Activated naive CD8-positive, alpha-beta T cell treated with anti-CD3 and anti-CD28 coated beads, Interleukin-2, amount 10 ng/mL, durations not matched to agents 7 days and 5 days (primary cell): ENCODE data around the gene TMEM209. TPM values are rescaled to one million over a fixed set of nuclear protein-coding genes. Genes with fewer than 3 reads are reported as not detected.
A peak's percentile ranks its signal among the peaks of the same experiment; 100 is the strongest.
"Not testable (repeated sequence)": the region's sequence is repeated elsewhere in the genome, so short reads cannot be mapped to it uniquely, and the experiment has no call there.

Experiments used
- ATAC-seq: fragments of 150-1000 bp; cut with Tn5 transposase; one replicate; pipeline ENCODE4 v1.10.0; 2021; ENCODE audit warnings: low read depth, moderate library complexity
- POLR2A ChIA-PET: fragments of 350-600 bp; sonication (Branson Sonifier 250); formaldehyde crosslinking; loops from one replicate; lab custom pipeline; 2021; ENCODE audit warnings: antibody characterized with exemption; lab: Charles Lee
- DNase-seq: peaks from one replicate; pipeline ENCODE4 v3.0.0; 2021
- H3K27ac Mint-ChIP-seq: one replicate; pipeline ENCODE4 v1.8.0; 2022; ENCODE audit warnings: mild to moderate bottlenecking, mixed read lengths
- H3K27me3 Mint-ChIP-seq: one replicate; pipeline ENCODE4 v1.8.0; 2022; ENCODE audit warnings: mild to moderate bottlenecking, moderate library complexity, mixed read lengths
- H3K36me3 Mint-ChIP-seq: one replicate; pipeline ENCODE4 v1.8.0; 2021; ENCODE audit warnings: mild to moderate bottlenecking, mixed read lengths
- H3K4me1 Mint-ChIP-seq: one replicate; pipeline ENCODE4 v1.8.0; 2021; ENCODE audit warnings: mixed read lengths
- H3K4me3 Mint-ChIP-seq: one replicate; pipeline ENCODE4 v1.8.0; 2022; ENCODE audit warnings: mild to moderate bottlenecking, moderate library complexity, mixed read lengths
- H3K9me3 Mint-ChIP-seq: one replicate; pipeline ENCODE4 v1.8.0; 2021; ENCODE audit warnings: mixed read lengths
- total RNA-seq, 2 experiments: library from RNA; stranded (reverse); gene quantifications; one replicate each; pipeline ENCODE4 v1.2.3, GENCODE V29; 2021

TMEM209 gene
- total RNA-seq, 2 experiments from 2014 or later, result 39.5 to 43.9 TPM

- Mint-ChIP-seq H3K4me3 (no peak overlapping the region), H3K36me3 (peaks cover 2% of the 10 kb centered on the region), H3K27ac (no peak overlapping the region), H3K9me3 (no peaks in the 10 kb centered on the region), H3K4me1 (no peaks in the 10 kb centered on the region), H3K27me3 (peaks cover 15% of the 10 kb centered on the region)
- POLR2A ChIA-PET, result no interaction called here
- DNase-seq, result peak; percentile 49
- no peak for ATAC-seq
These were observed 53.4 kb downstream of the TMEM209 start for GRCh38 chr7:130151591-130152492.

- peaks cover 2% of the 10 kb centered on the region for H3K36me3 Mint-ChIP-seq
- H3K4me1 Mint-ChIP-seq, result no peaks in the 10 kb centered on the region
- POLR2A ChIA-PET, result no interaction called here
- peaks cover 20% of the 10 kb centered on the region for H3K27me3 Mint-ChIP-seq
- no peak overlapping the region for H3K27ac Mint-ChIP-seq
- H3K9me3 Mint-ChIP-seq, result no peaks in the 10 kb centered on the region
- no peak for DNase-seq
- no peak overlapping the region for H3K4me3 Mint-ChIP-seq
- no peak for ATAC-seq
These were observed 54.6 kb downstream of the TMEM209 start for GRCh38 chr7:130150587-130150986.

- Mint-ChIP-seq H3K27ac (no peak overlapping the region), H3K36me3 (no peaks in the 10 kb centered on the region), H3K4me3 (no peak overlapping the region), H3K9me3 (no peaks in the 10 kb centered on the region), H3K4me1 (no peaks in the 10 kb centered on the region), H3K27me3 (peaks cover 19% of the 10 kb centered on the region)
- POLR2A ChIA-PET, result no interaction called here
- DNase-seq, result no peak
- ATAC-seq, result no peak
These were observed 55.7 kb downstream of the TMEM209 start for GRCh38 chr7:130149281-130150139.

DNA sequence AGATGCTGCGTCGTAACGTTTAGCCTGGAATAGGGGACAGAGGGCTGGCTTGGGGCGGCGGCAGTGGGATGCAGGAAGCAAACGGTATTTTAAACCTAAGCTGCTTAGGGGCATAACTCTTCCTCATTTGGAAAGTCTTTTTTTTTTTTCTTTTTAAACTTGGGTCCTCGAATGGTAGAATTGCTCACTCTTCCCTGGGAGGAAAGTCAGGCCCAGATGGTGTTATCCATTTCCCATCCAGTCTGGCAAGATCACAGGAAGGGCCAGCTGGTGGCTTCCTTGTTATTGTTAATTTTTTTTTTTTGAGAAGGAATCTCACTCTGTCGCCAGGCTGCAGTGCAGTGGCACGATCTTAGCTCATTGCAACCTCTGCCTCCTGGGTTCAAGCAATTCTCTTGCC lies 56.6 kb downstream of the TMEM209 start:
- Mint-ChIP-seq H3K27ac (no peak overlapping the region), H3K36me3 (no peaks in the 10 kb centered on the region), H3K4me1 (no peaks in the 10 kb centered on the region), H3K9me3 (no peaks in the 10 kb centered on the region), H3K27me3 (peaks cover 22% of the 10 kb centered on the region), H3K4me3 (no peak overlapping the region)
- no peak for ATAC-seq
- no peak for DNase-seq
- POLR2A ChIA-PET, result no interaction called here

GRCh38 chr7:130147710-130148325 lies 57.4 kb downstream of the TMEM209 start:
- DNase-seq (no peak), ATAC-seq (no peak)
- Mint-ChIP-seq H3K9me3 (no peaks in the 10 kb centered on the region), H3K27ac (no peak overlapping the region), H3K27me3 (peaks cover 22% of the 10 kb centered on the region), H3K36me3 (no peaks in the 10 kb centered on the region), H3K4me1 (no peaks in the 10 kb centered on the region), H3K4me3 (no peak overlapping the region)
- POLR2A ChIA-PET, result no interaction called here

DNA sequence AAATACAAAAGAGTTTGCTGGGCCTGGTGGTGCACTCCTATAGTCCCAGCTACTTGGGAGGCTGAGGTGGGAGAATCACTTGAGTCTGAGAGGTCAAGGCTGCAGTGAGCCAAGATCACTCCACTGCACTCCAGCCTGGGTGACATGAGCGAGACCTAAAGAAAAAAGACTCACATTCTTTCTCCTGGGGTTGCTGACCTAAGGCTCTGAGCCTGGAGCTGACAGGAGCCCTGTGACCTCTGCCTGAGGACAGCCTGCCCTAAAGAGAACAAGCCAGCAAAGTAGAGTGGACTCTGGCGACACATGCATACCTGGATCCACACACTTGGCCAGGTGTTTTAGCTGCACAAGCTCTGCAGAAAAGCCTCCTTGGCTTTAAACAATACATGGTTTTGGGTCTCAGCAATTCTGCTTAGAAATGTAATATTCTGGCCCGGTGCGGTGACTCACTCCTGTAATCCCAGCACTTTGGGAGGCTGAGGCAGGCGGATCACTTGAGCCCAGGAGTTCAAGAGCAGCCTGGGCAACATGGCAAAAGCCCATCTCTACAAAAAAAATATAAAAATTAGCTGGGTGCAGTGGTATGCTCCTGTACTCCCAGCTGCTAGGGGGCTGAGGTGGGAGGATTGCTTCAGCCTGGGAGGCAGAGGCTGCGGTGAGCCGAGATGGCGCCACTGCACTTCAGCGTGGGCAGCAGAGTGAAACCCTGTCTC lies 58.4 kb downstream of the TMEM209 start:
- no peaks in the 10 kb centered on the region for H3K4me1 Mint-ChIP-seq
- no peak for ATAC-seq
- no peak overlapping the region for H3K4me3 Mint-ChIP-seq
- POLR2A ChIA-PET, result no interaction called here
- no peak for DNase-seq
- H3K9me3 Mint-ChIP-seq, result no peaks in the 10 kb centered on the region
- H3K27ac Mint-ChIP-seq, result no peak overlapping the region
- H3K27me3 Mint-ChIP-seq, result peaks cover 22% of the 10 kb centered on the region
- no peaks in the 10 kb centered on the region for H3K36me3 Mint-ChIP-seq

GRCh38 chr7:130146142-130146541 lies 59.1 kb downstream of the TMEM209 start:
- DNase-seq, H3K4me3 Mint-ChIP-seq, H3K36me3 Mint-ChIP-seq, H3K27ac Mint-ChIP-seq, H3K9me3 Mint-ChIP-seq, ATAC-seq, POLR2A ChIA-PET, H3K4me1 Mint-ChIP-seq: not testable (repeated sequence)
- peaks cover 26% of the 10 kb centered on the region for H3K27me3 Mint-ChIP-seq

DNA sequence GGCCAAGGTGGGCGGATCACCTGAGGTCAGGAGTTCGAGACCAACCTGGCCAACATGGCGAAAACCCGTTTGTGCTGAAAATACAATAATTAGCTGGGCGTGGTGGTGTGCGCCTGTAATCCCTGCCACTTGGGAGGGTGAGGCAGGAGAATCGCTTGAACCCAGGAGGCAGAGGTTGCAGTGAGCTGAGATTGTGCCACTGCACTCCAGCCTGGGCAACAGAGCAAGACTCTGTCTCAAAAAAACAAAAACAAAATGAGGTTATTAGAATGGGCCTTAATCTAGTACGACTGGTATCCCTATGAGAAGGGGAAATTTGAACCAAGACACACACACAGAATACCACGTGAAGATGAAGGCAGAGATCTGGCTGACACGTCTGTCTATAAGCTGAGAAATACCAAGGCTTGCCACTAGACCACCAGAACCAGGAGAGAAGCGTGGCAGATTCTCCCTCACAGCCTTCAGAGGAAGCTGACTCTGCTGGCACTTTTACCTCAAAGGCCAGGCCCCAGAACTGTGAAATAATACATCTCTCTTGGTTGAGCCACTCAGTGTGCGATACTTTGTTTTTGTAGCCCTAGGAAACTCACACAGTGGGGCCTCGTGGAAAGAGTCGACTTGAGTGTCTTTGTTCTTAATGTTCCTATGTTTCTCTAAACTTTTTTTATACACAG lies 59.6 kb downstream of the TMEM209 start:
- no peak for ATAC-seq
- Mint-ChIP-seq H3K9me3 (no peaks in the 10 kb centered on the region), H3K4me1 (no peaks in the 10 kb centered on the region), H3K4me3 (no peak overlapping the region), H3K36me3 (no peaks in the 10 kb centered on the region), H3K27me3 (peaks cover 26% of the 10 kb centered on the region), H3K27ac (no peak overlapping the region)
- DNase-seq, result no peak
- POLR2A ChIA-PET, result no interaction called here

GRCh38 chr7:130144312-130145171 lies 60.7 kb downstream of the TMEM209 start:
- H3K4me1 Mint-ChIP-seq, result no peaks in the 10 kb centered on the region
- ATAC-seq, result no peak
- no peaks in the 10 kb centered on the region for H3K9me3 Mint-ChIP-seq
- H3K27me3 Mint-ChIP-seq, result peaks cover 26% of the 10 kb centered on the region
- POLR2A ChIA-PET, result no interaction called here
- H3K27ac Mint-ChIP-seq, result no peak overlapping the region
- no peak overlapping the region for H3K4me3 Mint-ChIP-seq
- no peak for DNase-seq
- H3K36me3 Mint-ChIP-seq, result peaks cover 3% of the 10 kb centered on the region

- Mint-ChIP-seq H3K4me3 (no peak overlapping the region), H3K36me3 (peaks cover 7% of the 10 kb centered on the region), H3K27ac (no peak overlapping the region), H3K27me3 (peaks cover 24% of the 10 kb centered on the region), H3K4me1 (no peaks in the 10 kb centered on the region), H3K9me3 (no peaks in the 10 kb centered on the region)
- DNase-seq, result no peak
- POLR2A ChIA-PET, result no interaction called here
- no peak for ATAC-seq
These were observed 61.3 kb downstream of the TMEM209 start for GRCh38 chr7:130143986-130144311.

- Mint-ChIP-seq H3K4me1 (no peaks in the 10 kb centered on the region), H3K27me3 (peaks cover 20% of the 10 kb centered on the region), H3K36me3 (peaks cover 8% of the 10 kb centered on the region), H3K4me3 (no peak overlapping the region), H3K9me3 (no peaks in the 10 kb centered on the region), H3K27ac (no peak overlapping the region)
- no peak for DNase-seq
- no peak for ATAC-seq
- POLR2A ChIA-PET, result no interaction called here
These were observed 61.9 kb downstream of the TMEM209 start for GRCh38 chr7:130143334-130143732.
